ENCODE data around the gene CASK.

CASK gene

DNA sequence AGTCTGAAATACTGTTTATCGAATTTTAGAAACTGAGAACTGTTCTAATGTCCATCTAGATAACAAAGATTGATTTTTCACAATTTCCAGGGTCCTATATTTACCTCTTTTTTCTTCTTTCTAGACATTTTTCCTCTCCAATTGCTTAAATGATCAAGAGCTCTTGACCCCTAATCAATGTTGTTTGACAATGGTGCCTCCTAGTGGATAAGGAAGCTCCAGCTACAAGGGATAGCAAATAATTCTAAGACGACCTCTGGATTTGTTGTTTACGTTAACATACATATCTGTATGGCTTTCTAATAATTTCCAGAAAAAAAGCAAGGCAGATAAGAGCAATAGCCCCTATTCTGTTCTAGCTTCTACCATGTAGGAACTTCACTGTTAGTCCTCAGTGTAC, 163.5 kb downstream of the CASK start:
- TF ChIP-seq SPI1 (IDR thresholded peaks at IDR 0.05; ENCODE audit: borderline replicate concordance, low read depth) (no peak), GABPA (IDR thresholded peaks at IDR 0.05; ENCODE audit: low read depth) (no peak), POLR2AphosphoS5 (IDR thresholded peaks at IDR 0.05; ENCODE audit: low read depth) (no peak)
- TF ChIP-seq, protein P1, sequence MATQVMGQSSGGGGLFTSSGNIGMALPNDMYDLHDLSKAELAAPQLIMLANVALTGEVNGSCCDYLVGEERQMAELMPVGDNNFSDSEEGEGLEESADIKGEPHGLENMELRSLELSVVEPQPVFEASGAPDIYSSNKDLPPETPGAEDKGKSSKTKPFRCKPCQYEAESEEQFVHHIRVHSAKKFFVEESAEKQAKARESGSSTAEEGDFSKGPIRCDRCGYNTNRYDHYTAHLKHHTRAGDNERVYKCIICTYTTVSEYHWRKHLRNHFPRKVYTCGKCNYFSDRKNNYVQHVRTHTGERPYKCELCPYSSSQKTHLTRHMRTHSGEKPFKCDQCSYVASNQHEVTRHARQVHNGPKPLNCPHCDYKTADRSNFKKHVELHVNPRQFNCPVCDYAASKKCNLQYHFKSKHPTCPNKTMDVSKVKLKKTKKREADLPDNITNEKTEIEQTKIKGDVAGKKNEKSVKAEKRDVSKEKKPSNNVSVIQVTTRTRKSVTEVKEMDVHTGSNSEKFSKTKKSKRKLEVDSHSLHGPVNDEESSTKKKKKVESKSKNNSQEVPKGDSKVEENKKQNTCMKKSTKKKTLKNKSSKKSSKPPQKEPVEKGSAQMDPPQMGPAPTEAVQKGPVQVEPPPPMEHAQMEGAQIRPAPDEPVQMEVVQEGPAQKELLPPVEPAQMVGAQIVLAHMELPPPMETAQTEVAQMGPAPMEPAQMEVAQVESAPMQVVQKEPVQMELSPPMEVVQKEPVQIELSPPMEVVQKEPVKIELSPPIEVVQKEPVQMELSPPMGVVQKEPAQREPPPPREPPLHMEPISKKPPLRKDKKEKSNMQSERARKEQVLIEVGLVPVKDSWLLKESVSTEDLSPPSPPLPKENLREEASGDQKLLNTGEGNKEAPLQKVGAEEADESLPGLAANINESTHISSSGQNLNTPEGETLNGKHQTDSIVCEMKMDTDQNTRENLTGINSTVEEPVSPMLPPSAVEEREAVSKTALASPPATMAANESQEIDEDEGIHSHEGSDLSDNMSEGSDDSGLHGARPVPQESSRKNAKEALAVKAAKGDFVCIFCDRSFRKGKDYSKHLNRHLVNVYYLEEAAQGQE (IDR thresholded peaks at IDR 0.05; ENCODE audit: insufficient replicate concordance, low read depth), result no peak
- TF ChIP-seq, protein P2, sequence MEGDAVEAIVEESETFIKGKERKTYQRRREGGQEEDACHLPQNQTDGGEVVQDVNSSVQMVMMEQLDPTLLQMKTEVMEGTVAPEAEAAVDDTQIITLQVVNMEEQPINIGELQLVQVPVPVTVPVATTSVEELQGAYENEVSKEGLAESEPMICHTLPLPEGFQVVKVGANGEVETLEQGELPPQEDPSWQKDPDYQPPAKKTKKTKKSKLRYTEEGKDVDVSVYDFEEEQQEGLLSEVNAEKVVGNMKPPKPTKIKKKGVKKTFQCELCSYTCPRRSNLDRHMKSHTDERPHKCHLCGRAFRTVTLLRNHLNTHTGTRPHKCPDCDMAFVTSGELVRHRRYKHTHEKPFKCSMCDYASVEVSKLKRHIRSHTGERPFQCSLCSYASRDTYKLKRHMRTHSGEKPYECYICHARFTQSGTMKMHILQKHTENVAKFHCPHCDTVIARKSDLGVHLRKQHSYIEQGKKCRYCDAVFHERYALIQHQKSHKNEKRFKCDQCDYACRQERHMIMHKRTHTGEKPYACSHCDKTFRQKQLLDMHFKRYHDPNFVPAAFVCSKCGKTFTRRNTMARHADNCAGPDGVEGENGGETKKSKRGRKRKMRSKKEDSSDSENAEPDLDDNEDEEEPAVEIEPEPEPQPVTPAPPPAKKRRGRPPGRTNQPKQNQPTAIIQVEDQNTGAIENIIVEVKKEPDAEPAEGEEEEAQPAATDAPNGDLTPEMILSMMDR (IDR thresholded peaks at IDR 0.05; ENCODE audit: insufficient read depth, low read length), result peak; percentile 20
- H3K4me3 ChIP-seq (replicated peaks; ENCODE audit: insufficient read depth, low read length), result no peak overlapping the region
- no peaks in the 10 kb centered on the region for H3K27me3 ChIP-seq (ENCODE audit: insufficient read depth, poor library complexity, severe bottlenecking)
- peak in 1 of 2 experiments; percentile 34 for DNase-seq (ENCODE audit: low read depth in 1 of 2, low spot score in 1 of 2)
- H3K27ac ChIP-seq (replicated peaks), result no peak overlapping the region

DNA sequence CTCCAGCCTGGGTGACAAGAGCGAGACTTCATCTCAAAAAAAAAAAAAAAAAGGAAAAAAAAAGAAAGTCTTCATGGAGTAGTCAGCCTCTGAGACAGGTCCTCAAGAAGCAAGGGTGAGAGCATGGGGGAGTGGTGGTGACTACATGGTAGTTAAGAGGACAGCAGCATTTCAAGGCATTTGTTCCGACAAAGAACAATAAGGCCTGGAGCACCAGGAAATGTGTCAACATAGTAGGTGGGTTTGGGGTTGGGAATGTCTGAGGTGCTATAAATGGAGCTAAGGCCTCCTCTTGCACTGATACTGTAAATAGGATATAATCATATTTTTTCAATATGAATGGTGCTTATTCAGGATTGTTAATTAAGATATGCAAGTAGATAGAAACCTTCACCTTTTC, 165.0 kb downstream of the CASK start:
- Histone ChIP-seq H3K27ac (replicated peaks) (no peak overlapping the region), H3K4me3 (replicated peaks; ENCODE audit: insufficient read depth, low read length) (no peak overlapping the region), H3K27me3 (ENCODE audit: insufficient read depth, poor library complexity, severe bottlenecking) (no peaks in the 10 kb centered on the region)
- DNase-seq (ENCODE audit: low read depth in 1 of 2, low spot score in 1 of 2), result no peak
- TF ChIP-seq POLR2AphosphoS5 (IDR thresholded peaks at IDR 0.05; ENCODE audit: low read depth), result no peak

DNA sequence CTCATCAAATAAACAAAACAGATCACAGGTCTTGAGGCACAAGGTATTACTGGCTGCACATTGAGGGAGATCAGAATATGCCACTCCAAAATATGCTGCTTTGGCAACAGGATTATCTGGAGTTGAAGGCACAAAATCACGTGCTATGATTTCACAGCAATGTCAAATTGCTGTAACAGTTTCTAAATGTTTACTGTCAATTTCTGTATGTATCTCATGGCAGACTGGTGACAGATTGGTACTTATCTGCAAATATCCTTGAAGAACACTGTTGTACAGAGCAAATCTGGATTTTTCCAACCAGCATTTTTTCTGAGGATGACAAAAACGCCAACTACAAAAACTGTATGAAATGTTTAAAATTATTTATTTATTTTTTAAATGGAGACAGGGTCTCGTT, 172.6 kb downstream of the CASK start:
- DNase-seq (ENCODE audit: low read depth in 1 of 2, low spot score in 1 of 2), result no peak
- H3K27me3 ChIP-seq (ENCODE audit: insufficient read depth, poor library complexity, severe bottlenecking), result no peaks in the 10 kb centered on the region
- no peak overlapping the region for H3K4me3 ChIP-seq (replicated peaks; ENCODE audit: insufficient read depth, low read length)
- no peak for TF ChIP-seq SPI1 (IDR thresholded peaks at IDR 0.05; ENCODE audit: borderline replicate concordance, low read depth)
- TF ChIP-seq, protein P1 (IDR thresholded peaks at IDR 0.05; ENCODE audit: insufficient replicate concordance, low read depth), result no peak
- TF ChIP-seq, protein P2 (IDR thresholded peaks at IDR 0.05; ENCODE audit: insufficient read depth, low read length), result no peak
- no peak for TF ChIP-seq POLR2AphosphoS5 (IDR thresholded peaks at IDR 0.05; ENCODE audit: low read depth)
- no peak for TF ChIP-seq GABPA (IDR thresholded peaks at IDR 0.05; ENCODE audit: low read depth)
- no peak overlapping the region for H3K27ac ChIP-seq (replicated peaks)

DNA sequence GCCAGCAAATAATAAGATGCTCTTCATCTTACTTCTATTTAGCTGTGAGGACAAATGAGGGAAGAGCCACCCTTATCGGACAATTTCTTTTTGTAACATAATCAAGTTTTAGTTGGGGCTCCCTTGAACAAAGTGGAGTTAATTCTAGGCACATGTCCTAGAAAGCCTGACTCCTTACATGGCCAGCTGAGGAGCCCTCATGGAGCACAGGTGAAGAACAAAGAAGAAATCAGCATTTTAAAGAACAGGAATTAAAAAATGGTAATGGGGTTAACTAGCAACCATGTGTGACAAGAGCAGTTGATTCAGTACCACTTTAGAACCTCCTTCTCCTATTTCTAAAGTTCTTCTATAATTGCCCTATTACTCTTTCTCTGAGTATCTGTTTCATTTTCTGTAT, 183.5 kb downstream of the CASK start:
- DNase-seq (ENCODE audit: low read depth in 1 of 2, low spot score in 1 of 2), result no peak
- Histone ChIP-seq H3K27me3 (ENCODE audit: insufficient read depth, poor library complexity, severe bottlenecking) (no peaks in the 10 kb centered on the region), H3K27ac (replicated peaks) (no peak overlapping the region), H3K4me3 (replicated peaks; ENCODE audit: insufficient read depth, low read length) (no peak overlapping the region)
- no peak for TF ChIP-seq GABPA (IDR thresholded peaks at IDR 0.05; ENCODE audit: low read depth)
- no peak for TF ChIP-seq POLR2AphosphoS5 (IDR thresholded peaks at IDR 0.05; ENCODE audit: low read depth)
- TF ChIP-seq, protein P2 (IDR thresholded peaks at IDR 0.05; ENCODE audit: insufficient read depth, low read length), result no peak
- no peak for TF ChIP-seq SPI1 (IDR thresholded peaks at IDR 0.05; ENCODE audit: borderline replicate concordance, low read depth)
- TF ChIP-seq, protein P1 (IDR thresholded peaks at IDR 0.05; ENCODE audit: insufficient replicate concordance, low read depth), result no peak
